ENCODE measurements around the gene MERTK. TPM values are rescaled to one million over a fixed set of nuclear protein-coding genes. Genes with fewer than 3 reads are reported as not detected.
A peak's percentile ranks its signal among the peaks of the same experiment; 100 is the strongest.

Gene MERTK
- total and polyA plus RNA-seq, 2 of the 13 experiments (the other 11 are each of a cell fraction or from before 2014, with no cell fraction given), result 37.3 to 44.7 TPM

DNA sequence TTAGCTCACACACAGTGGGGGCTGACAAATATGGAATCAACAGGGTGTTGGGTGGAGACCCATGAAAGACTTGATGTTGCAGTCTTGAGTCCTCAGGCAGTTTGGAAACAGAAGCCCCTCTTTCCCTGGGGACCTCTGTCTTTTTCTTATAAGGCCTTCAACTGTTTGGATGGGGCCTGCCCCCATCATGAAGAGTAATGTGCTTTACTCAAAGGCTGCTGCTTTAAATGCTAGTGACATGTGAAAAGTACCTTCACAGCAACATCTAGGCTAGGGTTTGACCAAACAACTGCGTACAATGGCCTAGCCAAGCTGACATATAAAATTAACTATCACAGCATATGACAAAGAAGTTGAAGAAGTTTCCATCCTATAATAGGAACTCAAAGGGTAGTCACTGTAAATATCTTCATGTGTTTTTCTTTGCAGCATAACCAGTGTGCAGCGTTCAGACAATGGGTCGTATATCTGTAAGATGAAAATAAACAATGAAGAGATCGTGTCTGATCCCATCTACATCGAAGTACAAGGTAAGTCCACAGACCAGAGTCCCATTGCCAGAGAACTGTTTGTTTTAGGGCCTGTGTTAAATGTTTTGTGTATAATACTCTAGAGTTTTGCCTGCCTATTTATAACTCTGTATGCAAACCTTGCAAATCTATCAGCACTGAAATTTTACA, 46.3 kb downstream of the MERTK start (continued):
- peak; percentile 31; the same call in 1 of the 2 replicates for TF ChIP-seq ZNF280D (CRISPR knock-in tag; IDR thresholded peaks at IDR 0.05)
- TF ChIP-seq TEAD2 (CRISPR knock-in tag; IDR thresholded peaks at IDR 0.05), result no peak
- TF ChIP-seq LCORL (IDR thresholded peaks at IDR 0.05), result no peak
- TF ChIP-seq LCORL (CRISPR knock-in tag; IDR thresholded peaks at IDR 0.05), result no peak; the same call in 1 of the 2 replicates
- TF ChIP-seq U2AF1 (optimal IDR thresholded peaks at IDR 0.05; ENCODE audit: low read depth, low read length), result no peak
- no peak for TF ChIP-seq ZNF547 (CRISPR knock-in tag; IDR thresholded peaks at IDR 0.05)
- TF ChIP-seq MLXIP (CRISPR knock-in tag; IDR thresholded peaks at IDR 0.05; ENCODE audit: borderline replicate concordance), result no peak
- TF ChIP-seq KAT8 (CRISPR knock-in tag; IDR thresholded peaks at IDR 0.05), result peak; percentile 11; the same call in 1 of the 2 replicates
- no peak for TF ChIP-seq ZNF207 (IDR thresholded peaks at IDR 0.05; ENCODE audit: borderline replicate concordance)
- TF ChIP-seq TSC22D2 (CRISPR knock-in tag; IDR thresholded peaks at IDR 0.05; ENCODE audit: borderline replicate concordance), result no peak
- no peak for TF ChIP-seq HDAC6 (IDR thresholded peaks at IDR 0.05; ENCODE audit: low read depth, low read length)
- TF ChIP-seq ZBTB33 (CRISPR knock-in tag; IDR thresholded peaks at IDR 0.05), result no peak
- TF ChIP-seq ZNF329 (CRISPR knock-in tag; IDR thresholded peaks at IDR 0.05; ENCODE audit: low read depth), result no peak
- no peak for TF ChIP-seq RELA (CRISPR knock-in tag; IDR thresholded peaks at IDR 0.05)
- no peak for TF ChIP-seq MXI1 (IDR thresholded peaks at IDR 0.05; ENCODE audit: borderline replicate concordance, low read depth, low read length)
- TF ChIP-seq BORCS8-MEF2B (CRISPR knock-in tag; IDR thresholded peaks at IDR 0.05), result no peak
- TF ChIP-seq, protein P1, sequence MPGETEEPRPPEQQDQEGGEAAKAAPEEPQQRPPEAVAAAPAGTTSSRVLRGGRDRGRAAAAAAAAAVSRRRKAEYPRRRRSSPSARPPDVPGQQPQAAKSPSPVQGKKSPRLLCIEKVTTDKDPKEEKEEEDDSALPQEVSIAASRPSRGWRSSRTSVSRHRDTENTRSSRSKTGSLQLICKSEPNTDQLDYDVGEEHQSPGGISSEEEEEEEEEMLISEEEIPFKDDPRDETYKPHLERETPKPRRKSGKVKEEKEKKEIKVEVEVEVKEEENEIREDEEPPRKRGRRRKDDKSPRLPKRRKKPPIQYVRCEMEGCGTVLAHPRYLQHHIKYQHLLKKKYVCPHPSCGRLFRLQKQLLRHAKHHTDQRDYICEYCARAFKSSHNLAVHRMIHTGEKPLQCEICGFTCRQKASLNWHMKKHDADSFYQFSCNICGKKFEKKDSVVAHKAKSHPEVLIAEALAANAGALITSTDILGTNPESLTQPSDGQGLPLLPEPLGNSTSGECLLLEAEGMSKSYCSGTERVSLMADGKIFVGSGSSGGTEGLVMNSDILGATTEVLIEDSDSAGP (CRISPR knock-in tag; IDR thresholded peaks at IDR 0.05; ENCODE audit: borderline replicate concordance), result no peak
